Cerebellar nuclear complex (tissue), 1 donor: Measurements from ENCODE around the gene NID1.

Experiments used
- DNase-seq, 2 experiments: peaks; one replicate each; lab custom pipeline; 2025; lab: John Stamatoyannopoulos, UW

NID1 gene

DNA sequence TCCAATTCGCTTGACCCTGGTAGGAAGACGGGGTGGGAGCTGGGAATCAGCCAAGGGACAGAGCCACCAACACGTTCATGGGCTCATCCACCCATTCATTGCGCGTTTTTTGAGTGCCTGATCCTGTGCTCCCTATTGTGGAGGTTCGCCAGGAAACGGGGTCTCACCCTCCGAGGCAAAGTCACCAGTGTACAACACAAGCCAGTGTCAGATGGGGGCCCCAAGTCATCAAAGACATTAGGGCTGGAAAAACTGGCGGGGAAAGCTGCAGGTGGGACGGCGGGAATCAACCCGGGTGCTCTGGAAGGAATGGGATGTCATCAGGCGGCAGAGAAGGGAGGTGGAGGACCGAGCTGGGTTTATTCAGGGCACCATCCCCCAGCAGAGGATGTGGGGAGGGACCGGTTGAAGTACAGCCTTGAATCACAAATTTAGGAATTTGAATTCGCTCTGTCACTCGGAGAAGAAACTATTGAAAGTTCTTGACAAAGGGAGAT lies 667 bp upstream of the NID1 start:
- DNase-seq = no peak

DNA sequence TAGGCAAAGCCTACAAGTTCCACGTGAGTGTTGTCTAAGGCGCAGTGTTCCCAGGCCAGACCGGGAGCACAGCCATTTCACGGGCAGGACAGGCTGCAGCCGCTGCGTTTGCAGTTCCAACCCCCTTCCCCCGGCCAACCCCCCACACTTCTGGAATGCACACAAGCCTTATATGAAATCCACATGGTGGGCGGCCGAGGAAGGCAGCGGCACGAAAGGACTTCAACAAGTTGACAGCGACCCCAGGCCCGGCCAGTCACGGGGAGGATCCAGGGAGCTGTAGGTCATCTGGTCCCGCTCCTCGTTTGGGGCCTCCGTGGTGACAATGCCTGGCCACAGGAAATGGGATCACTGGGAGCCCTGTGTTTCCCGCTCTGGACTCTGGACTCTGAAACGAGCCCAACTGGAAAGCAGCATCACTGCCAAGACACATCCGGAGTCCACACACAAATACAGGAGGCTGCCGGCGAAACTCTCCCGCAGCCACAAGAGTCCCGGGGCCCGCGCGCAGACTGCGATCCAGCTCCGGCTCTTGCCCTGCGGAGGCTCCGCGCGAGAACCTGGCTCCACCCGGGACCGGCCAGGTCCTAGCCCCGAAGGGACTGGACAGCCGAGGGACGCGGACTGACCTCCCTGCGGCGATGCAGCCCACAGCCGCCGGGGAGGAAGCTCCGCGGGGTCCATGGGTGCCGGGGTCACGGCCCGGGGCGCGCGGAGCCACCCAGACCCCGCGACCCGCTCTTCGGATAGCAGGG lies 794 bp downstream of the NID1 start:
- no peak for DNase-seq

DNA sequence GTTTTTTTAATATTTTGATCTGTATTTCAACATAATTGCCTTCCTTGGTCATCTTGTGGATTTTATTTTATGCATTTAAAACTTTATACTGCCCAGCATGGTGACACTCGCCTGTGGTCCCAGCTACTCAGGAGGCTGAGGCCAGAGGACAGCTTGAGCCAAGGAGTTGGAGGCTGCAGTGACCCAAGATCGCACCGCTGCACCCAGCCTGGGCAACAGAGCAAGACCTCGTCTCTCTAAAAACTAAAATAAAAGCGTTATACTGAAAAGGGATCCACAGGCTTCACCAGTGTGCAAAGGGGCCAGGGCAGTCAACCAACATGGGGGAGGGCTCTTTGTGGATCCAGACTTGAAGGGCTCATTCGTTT lies 1.4 kb downstream of the NID1 start:
- DNase-seq = no peak

DNA sequence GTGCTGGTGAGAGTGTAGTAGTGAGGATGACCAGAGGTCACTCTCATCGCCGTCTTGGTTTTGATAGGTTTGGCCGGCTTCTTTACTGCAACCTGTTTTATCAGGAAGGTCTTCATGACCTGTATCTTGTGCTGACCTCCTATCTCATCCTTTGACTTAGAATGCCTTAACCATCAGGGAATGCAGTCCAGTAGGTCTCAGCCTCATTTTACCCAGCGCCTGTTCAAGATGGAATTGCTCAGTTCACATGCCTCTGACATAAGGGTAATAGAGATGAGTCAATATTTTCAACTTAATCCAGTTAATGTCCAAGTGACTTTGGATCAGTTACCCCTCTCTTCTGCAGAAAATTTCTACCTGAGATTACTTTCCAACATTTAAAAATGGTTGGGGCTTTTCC lies 4.6 kb downstream of the NID1 start:
- no peak for DNase-seq

DNA sequence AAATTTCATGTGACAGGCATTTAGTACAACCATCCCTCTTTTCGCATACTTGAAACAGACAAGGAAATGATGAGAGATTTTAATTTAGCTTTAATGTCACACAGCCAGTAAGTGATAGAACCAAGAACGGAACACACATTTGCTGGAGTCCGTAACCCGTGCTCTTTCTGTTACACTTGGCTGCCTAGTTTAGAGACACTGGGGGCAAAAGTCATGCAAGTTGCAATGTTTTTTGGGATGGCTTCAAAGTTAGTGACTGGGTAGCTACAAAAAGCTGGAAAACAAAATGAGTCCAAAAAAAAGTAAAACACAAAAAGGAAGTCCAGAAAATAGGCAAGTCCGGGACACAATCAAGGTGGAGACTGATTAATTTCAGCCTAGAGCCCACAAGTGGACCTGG lies 5.9 kb downstream of the NID1 start:
- no peak for DNase-seq

DNA sequence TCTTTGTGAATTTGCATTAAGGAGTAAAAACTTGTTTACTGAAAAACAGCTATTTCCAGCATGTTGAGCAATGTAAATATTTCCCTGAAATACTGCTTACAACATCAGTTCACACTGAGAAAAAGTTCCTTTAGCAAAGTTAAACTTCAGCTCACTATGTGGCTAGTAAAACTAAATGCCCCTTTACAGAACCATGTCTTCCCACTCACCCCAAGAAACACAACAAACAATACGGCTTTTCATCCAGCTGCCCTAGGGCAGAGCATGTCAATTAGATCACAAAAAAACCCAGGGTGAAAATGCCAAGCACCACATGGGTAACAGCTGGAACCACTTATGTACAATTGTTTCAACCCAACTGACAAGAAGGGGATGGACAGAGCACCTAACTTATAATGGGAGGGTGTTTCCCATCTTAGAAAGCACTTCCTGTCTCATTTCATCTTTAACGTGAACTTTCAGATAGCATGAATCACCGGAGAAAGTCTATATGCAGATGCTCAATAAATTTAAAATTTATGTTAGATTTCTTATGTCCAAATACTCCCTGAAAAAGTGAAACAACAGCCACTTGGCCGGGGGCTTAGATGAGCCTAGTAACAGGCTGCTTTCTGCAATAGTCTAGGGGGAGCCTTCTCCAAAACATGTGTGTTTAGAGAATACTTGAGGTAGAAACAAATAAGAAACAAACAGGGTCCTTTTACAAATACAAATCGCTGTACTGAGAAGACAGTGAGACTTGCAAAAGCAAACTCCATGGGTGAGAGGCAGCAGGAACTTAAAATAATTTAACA lies 6.6 kb downstream of the NID1 start:
- no peak for DNase-seq

DNA sequence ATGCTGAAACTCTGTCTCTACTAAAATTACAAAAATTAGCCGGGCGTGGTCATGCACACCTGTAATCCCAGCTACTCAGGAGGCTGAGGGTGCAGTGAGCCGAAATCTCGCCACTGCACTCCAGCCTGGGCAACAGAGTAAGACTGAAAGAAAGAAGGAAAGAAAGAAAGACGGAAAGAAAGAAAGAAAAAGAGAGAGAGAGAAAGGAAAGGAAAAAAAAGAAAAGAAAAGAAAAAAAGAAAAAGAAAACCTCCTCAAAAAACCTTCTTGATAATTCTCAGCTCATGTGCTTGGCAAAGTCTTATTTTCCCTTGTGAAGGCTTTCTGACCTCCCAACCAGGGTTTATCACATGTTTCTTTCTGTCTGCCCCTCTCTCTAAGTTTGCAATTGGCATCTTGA lies 7.3 kb downstream of the NID1 start:
- DNase-seq = no peak

DNA sequence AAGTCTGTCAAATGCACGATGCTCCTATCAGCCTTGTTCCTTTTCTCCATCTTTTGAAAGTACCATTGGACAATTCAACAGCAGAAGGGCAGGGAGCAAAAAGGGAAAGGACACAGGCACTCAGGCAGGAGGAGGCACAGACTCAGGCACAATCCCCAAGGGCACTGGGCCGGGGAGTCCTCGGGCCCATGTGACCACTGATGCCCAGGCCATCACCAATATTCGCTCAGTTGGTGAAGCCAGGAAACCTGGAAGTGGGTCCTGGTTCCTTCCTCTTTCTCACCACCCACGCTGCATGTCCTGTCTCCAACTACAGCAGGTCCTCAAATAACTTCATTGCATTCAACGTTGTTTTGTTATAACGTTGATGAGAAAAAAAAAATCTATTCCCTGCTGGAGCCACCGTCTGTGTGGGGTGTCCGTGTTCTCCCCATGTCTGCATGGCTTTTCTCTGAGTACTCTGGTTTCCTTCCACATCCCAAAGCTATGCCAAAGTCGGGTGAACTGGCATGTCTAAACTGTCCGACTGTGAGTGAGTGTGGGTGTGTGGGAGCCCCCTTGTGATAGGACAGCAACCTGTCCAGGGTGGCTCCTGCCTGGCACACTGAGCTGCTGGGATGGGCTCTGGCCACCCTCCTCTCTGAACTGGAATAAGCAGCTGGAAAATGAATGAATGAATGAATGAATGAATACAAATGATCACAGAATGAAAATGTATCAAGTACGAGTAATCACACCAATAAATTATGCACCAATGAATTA lies 12.5 kb downstream of the NID1 start:
- DNase-seq = no peak

DNA sequence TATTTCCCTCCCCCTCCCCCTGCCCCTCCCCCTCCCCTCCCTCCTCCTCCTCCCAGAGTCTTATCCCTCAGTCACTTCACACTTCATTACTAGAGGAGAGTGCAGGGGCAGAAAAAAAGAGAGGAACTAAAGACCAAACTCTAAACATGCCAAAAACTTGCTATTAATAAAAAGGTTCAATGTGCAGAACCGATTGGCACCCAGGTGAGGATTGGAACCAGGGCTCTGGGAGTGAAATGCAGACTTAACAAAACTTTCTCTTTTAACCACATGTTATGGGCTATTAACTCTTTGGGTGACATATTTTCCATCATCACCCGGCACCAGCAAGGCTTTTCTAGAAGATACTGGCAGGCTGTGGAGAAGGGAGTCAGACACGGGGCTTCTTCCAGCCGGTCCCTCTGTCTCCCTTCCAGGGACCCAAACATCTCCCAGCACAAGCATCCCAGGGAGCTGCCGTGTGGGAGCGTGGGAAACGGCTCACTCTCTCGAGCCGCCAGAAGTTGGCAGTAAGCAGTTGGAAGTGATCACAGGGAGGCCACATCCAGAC lies 13.6 kb downstream of the NID1 start:
- no peak for DNase-seq

DNA sequence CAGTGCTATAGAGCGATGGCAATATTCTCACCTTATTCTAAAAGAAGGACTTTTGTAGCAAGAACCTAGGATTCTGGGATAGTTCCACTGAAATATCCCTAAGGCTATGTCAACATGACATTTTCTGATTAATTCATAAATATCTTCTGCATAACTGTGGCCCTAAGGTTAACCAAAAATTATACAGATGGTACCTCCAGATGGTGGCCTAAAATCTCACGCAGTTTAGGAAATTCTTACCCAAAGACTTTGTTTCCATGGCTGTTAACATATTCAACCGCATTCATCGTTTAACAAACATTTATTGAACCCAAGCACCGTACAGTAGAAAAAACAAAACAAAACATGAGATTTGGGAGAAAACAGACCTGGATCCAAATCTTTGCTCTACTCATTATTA lies 19.1 kb downstream of the NID1 start:
- DNase-seq = no peak

DNA sequence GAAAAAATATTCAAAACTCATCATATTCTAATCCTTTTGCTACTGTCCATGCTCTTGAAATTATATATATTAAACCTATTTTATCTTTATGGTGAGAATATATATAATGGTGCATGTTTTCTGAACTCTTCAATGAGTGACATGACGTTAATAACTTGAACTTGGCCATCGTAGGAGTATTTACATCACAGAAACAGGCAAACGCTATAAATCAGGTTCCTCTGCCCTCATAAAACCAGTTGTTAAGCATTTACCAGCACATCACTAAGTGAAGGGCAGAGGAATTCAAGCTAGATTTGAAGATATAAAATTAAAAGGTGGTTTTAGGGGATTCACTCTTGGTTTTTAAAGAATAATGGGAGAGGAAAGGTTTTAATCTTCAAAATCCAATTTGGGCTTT lies 20.5 kb downstream of the NID1 start:
- no peak for DNase-seq

DNA sequence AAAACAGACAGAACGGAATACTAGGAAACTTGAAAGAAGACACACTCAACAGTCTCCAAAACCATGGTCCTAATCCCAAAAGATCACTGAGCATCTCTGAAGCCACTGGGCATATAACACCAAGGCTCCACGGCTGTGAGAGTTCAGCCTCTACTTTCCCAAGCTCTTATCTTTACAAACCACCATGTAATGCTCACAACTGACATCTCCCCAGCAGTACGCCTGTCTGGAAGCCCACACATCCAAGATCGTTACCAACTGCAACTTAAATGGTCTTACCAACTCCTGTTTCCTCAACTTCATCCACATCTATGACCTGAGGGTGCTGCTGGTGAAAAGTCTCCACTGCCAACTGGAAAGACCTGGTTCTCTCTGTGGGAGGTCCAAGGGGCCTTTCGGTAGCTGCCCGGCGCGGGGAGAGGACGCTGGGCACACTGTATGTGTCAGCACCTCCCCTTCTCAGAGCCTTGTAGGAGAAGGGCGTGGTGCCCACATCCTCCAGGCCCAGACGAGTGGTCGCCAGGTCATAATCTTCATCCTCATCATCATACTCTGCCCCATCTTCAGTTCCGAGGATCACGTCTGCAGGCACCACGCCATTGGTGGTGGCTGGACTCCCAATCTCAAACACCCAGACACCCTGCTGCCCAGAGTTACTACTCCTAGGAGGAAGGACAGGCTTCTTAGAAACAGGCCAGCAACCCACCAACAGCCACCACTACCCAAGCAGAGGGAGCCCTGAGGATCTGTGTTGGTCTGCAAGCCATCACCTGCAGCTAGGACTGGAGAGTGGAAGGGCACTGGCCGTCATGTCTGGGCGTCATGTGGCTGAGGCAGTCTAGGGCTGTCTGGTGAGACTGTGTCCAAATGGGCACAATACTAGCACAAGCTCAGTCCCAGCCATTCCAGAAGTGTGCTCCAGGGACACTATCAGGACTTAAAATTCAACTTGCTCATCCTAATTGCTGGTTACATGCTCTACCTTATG lies 23.0 kb downstream of the NID1 start:
- no peak for DNase-seq

DNA sequence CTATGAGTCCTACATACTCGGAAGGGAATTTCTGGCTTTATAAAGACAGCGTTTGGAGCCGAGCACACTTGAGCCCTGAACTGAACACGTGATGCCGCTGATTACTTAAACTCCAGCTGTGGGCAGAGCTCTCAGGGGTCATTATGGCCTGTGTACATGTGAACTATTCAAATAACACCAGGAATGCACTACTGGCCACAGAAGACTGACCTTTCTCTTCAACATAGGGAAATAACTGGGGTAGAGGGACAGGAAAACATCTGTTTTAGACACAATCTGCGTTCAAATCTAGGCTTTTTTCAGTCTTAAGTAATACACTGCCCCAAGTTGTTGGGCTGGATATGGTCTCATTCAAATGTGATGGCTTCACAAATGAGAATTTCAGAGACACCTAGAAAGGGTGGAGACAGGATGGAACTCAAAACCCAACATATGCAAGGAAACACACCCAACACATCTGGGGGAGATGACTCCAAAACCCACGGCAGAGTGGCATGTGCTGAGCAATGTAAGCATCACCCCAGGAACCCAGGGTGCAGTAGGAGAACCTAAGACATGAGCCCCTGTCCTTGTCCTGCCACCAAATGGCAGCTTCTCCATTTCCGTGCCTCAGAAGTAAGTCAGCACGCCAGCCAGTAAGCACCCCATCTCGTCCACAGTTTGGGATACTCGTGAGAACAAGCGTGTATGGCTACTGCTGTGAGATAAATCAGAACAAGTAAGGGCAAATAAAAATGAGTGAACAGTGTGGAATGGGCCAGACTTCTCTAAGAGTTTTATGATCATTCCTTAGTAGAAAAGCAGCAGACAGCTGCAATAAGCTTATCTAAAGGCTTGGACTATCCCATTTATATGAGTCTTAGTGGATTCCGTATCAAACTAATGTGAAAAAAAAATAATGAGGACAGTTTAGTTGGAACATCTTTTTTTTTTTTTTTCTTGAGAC lies 24.9 kb downstream of the NID1 start:
- DNase-seq = no peak

DNA sequence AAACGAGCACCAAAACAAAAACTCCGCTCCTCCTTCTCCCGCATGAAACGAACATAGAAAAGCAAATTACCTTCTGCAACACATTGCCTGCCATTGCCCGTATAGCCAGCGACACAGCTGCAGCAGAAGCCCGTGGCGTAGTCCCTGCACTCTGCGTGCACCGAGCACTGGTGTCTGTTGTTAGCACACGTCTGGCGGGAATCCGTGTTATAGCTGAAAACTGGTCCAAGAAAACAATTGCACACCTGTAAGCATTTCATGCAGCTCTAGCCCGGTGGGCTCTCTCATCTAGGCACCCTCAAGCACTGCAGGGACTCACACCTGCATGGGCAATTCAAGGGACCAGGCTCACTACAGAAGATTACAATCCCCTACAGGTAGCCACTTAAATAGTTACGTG lies 26.9 kb downstream of the NID1 start:
- DNase-seq = no peak

DNA sequence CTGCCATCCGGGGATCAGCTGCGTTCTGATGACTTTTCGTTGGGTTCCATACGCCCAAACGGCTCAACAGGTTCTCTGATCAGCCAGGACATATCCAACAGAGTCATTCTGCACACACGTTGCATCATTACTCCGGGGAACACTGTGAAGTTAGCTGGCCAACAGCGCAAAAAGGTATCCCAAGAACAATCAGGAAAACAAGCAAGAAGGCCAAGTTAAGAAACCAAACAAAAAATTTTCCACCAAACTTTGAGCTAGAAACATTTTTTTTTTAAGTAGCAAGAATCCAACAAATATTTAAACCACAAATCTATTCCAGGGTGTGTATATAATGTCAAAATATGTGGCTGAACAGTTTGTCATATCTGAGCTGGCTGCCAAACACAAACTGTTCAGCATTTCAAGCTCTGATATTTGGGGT lies 29.2 kb downstream of the NID1 start:
- DNase-seq = no peak

DNA sequence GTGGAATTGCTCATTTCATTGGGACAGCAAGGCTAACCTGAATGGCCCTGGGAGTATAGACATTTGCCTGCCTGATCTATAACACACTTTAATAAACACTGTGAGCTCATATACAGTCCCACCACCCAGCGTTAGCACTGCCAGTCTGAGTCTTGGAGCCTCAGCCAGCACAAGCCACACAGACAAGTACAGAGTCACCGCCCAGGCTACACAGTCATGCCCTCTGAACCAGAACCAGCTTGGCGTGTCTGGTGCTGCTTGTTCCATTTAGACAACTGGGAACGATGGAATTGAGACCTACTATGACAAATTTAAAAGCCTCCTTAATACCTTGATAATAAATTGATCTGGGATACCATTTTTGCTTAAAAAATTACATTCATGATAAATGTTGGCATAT lies 31.6 kb downstream of the NID1 start:
- DNase-seq = no peak

DNA sequence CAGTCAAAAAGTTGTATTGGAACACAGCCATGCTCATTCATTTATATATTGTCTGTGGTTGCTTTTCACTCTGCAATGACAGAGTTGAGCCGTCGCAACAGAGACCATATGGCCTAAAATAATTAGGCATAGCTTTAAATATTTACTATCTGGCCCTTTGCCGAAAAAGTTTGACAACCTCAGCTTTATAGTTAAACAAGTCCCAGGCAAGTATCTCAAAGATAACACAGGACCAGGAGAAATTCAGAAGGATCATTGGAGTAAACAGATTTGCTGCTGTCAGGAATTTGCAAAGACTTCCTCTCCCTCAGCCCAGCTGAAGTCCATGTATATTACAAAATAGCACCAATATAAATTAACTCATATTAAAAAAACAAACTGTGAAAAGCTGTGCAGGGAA lies 34.4 kb downstream of the NID1 start:
- no peak for DNase-seq

DNA sequence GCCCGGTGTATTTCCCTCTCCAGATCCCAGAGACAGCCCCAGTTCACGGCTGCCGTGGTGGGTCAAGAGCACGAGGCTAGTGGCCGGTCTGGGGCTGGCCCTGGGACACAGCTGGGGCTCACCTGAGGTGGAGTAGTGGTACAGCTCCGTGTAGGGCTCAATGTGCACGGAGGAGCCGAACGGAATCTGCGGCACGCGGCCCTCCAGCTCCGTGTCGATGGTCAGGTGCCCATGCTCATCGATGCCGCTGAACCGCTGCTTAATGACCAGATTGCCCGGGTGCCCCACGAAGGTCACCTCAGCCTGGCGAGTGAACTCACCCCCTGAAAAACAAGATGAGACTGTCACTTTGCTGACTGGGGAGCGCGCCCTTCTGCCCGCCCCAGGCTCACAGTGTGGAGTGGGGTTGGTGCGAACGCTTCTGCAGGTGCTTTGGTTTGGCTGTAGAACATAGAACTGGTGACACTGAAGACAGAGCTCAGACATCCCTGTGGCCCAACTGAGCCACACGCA lies 35.4 kb downstream of the NID1 start:
- no peak for DNase-seq

DNA sequence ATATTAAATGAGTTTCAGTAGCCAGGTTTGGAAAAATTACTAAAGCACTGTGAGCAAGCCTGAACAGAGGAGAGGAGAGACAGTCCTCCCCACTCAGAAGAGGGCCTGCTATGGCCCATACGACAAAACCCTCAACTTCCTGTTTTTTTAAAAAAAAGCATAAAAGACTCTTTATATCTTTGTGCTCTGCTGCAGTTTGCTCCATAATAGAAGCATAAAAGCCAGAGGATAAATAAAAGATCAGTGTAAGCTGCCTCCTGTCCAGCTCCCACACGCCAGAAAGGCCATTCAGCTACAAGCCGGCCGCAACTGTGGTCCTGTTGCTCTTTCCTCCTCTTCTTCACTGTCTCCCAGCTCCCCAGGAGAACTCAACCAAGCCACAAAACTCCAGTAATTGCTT lies 37.8 kb downstream of the NID1 start:
- DNase-seq = no peak

DNA sequence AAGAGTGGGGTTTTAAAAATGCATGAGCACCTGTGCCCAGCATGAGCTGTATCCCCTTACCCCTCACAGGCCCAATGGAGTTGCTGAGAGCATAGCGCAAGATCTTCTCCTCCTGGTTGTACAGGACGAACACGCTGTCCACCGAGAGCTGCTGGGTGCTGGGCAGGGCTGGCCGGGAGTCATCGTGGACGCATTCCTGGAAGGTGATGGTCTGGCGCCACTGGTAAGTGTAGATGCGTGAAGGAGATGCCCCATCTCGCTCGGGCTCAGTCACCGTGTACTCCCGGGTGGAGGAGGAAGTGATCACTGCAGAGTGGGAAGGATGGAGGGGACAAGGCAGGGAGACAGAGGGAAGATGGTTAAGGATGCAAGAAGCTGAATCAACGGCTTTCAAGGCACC lies 39.1 kb downstream of the NID1 start:
- DNase-seq = no peak
